K562 (cell line): ENCODE results near the gene MRM3. TPM values are rescaled to one million over a fixed set of nuclear protein-coding genes. Genes with fewer than 3 reads are reported as not detected.

Experiments used
- ATAC-seq: fragments of 200-7000 bp; cut with Tn5 transposase; 3 replicates; pipeline ENCODE4 v1.9.1; 2020; ENCODE audit warnings: moderate library complexity
- BruUV-seq: library from RNA; stranded (reverse); fragments of 400-500 nt; replicated peaks from 2 replicates; lab custom pipeline; 2021; lab: Mats Ljungman, UMichigan
- CTCF ChIA-PET: fragments of 300-600 bp; formaldehyde crosslinking; extraction: SDS; loops from one replicate; lab custom pipeline; 2021; ENCODE audit warnings: low intra/inter-chr PET ratio; lab: Yijun Ruan, JAX
- POLR2A ChIA-PET: fragments of 300-600, 350-650 bp; sonication (Branson Sonifier 250); formaldehyde crosslinking; extraction: SDS; loops from one replicate; lab custom pipeline; 2021; ENCODE audit warnings: antibody characterized with exemption, inconsistent platforms; lab: Yijun Ruan, JAX
- DNase-seq, 4 experiments: peaks; one replicate each; pipeline versions ENCODE4 v3.0.0 to v3.0.0-alpha.2; 2011 to 2018; ENCODE audit warnings: low spot score in 3 of 4, mixed read lengths in 3 of 4; ENCODE audit errors: extremely low read depth in 1 of 4
- FAIRE-seq: peaks from 2 replicates; lab custom pipeline; 2011; peaks lifted over from hg19 to GRCh38; lab: Jason Lieb, UNC
- H2AFZ ChIP-seq: 2 replicates; pipeline ENCODE4 v1.6.0; 2011; ENCODE audit warnings: low read depth, low read length, control low read depth, inconsistent platforms
- H3K27ac ChIP-seq: fragments of 200-600 bp; 3 replicates; pipeline ENCODE4 v1.8.0; 2011; ENCODE audit warnings: low read depth, mild to moderate bottlenecking, control low read depth, inconsistent platforms, low read length, moderate library complexity, mixed read lengths; ENCODE audit errors: extremely low read depth
- H3K27me3 ChIP-seq, 2 experiments: fragments of 300-600 bp in 1 of 2; 2 replicates in 1 of 2; 3 replicates in 1 of 2; pipeline versions ENCODE4 v1.6.0 to v1.8.0; 2011; ENCODE audit warnings: inconsistent platforms in 2 of 2, low read length in 2 of 2, mild to moderate bottlenecking in 1 of 2, mixed read lengths in 1 of 2, moderate library complexity in 1 of 2; ENCODE audit not compliant: control insufficient read depth in 2 of 2, insufficient read depth in 2 of 2
- H3K36me3 ChIP-seq: fragments of 300-600 bp; 3 replicates; pipeline ENCODE4 v1.8.0; 2011; ENCODE audit warnings: mild to moderate bottlenecking, low read length, inconsistent platforms; ENCODE audit not compliant: control insufficient read depth, insufficient read depth
- H3K4me1 ChIP-seq, 2 experiments: fragments of 200-600 bp in 1 of 2; replicated peaks in 1 of 2; 2 replicates in 1 of 2; 3 replicates in 1 of 2; pipeline versions ENCODE4 v1.5.1 to v1.8.0; 2011; ENCODE audit warnings: inconsistent platforms in 2 of 2, low read length in 2 of 2, mild to moderate bottlenecking in 1 of 2, mixed read lengths in 1 of 2, moderate library complexity in 1 of 2; ENCODE audit not compliant: control insufficient read depth in 2 of 2, insufficient read depth in 2 of 2
- H3K4me2 ChIP-seq: 2 replicates; pipeline ENCODE4 v1.6.1; 2011; ENCODE audit warnings: low read length, control low read depth, inconsistent platforms, mixed read lengths; ENCODE audit not compliant: insufficient read depth
- H3K4me3 ChIP-seq: fragments of 200-600 bp; sonication (generic), shearing (Covaris generic); 2 replicates; pipeline ENCODE4 v1.5.1; 2016; ENCODE audit warnings: control low read depth, inconsistent platforms
- H3K79me2 ChIP-seq: fragments of 200-600 bp; 3 replicates; pipeline ENCODE4 v1.8.0; 2011; ENCODE audit warnings: low read length, inconsistent platforms; ENCODE audit not compliant: control insufficient read depth, insufficient read depth
- H3K9ac ChIP-seq, 2 experiments: 2 replicates each; pipeline versions ENCODE4 v1.6.0 to v1.6.1; 2011; ENCODE audit warnings: low read depth in 2 of 2, low read length in 2 of 2, control low read depth in 1 of 2, inconsistent platforms in 1 of 2, mild to moderate bottlenecking in 1 of 2, mixed read lengths in 1 of 2; ENCODE audit not compliant: insufficient read depth in 1 of 2
- H3K9me1 ChIP-seq: one replicate; pipeline ENCODE4 v1.6.0; 2011; ENCODE audit warnings: inconsistent platforms, mild to moderate bottlenecking, low read length, moderate library complexity; ENCODE audit not compliant: control insufficient read depth, insufficient read depth
- H3K9me3 ChIP-seq: replicated peaks from 2 replicates; pipeline ENCODE4 v1.5.1; 2011; ENCODE audit warnings: low read depth, low read length, inconsistent platforms; ENCODE audit not compliant: control insufficient read depth, insufficient read depth
- H4K20me1 ChIP-seq: replicated peaks from 2 replicates; pipeline ENCODE4 v1.6.1; 2011; ENCODE audit warnings: low read length, inconsistent platforms, mixed read lengths; ENCODE audit not compliant: control insufficient read depth, insufficient read depth
- EP400 ChIP-seq: fragments of 450-650 bp; IDR thresholded peaks from 2 replicates; pipeline ENCODE4 v1.6.1; 2017; ENCODE audit warnings: antibody characterized with exemption, mild to moderate bottlenecking, moderate library complexity
- ETV5 ChIP-seq: sonication (generic); formaldehyde crosslinking; IDR thresholded peaks from 2 replicates; pipeline ENCODE4 v1.4.0; 2020; ENCODE audit warnings: low read depth, mild to moderate bottlenecking, missing genetic modification reagents
- FOXA3 ChIP-seq, 2 experiments: fragments of 450-650 bp in 1 of 2; sonication (generic) in 1 of 2; formaldehyde crosslinking; IDR thresholded peaks in 1 of 2; conservative IDR thresholded peaks in 1 of 2; 2 replicates each; pipeline versions ENCODE4 v1.4.0 to v1.8.0; 2020 to 2022; ENCODE audit warnings: mild to moderate bottlenecking in 2 of 2, missing genetic modification reagents in 1 of 2
- MYC ChIP-seq, 2 experiments: fragments of 250-450 bp in 1 of 2; sonication (Bioruptor Pico) in 1 of 2; IDR thresholded peaks; 2 replicates each; pipeline versions ENCODE4 v1.5.1 to v1.6.1; 2012 to 2021; ENCODE audit warnings: low read depth in 2 of 2, borderline replicate concordance in 1 of 2, improper control_type of control experiment in 1 of 2, low read length in 1 of 2, mild to moderate bottlenecking in 1 of 2, moderate library complexity in 1 of 2
- STAT5B ChIP-seq: fragments of 250-450 bp; sonication (Bioruptor Pico); IDR thresholded peaks from 2 replicates; pipeline ENCODE4 v1.8.0; 2021; ENCODE audit warnings: mild to moderate bottlenecking, inconsistent platforms
- XRCC4 ChIP-seq: IDR thresholded peaks from one replicate; pipeline ENCODE4 v1.6.1; 2011; ENCODE audit not compliant: insufficient read depth, insufficient read length; ENCODE audit errors: extremely low read depth
- ZBTB17 ChIP-seq: fragments of 450-650 bp; formaldehyde crosslinking; IDR thresholded peaks from 2 replicates; pipeline ENCODE4 v1.4.0; 2020; ENCODE audit warnings: mild to moderate bottlenecking
- WGBS: fragments of 100-300 bp; shearing (Covaris generic); methylation state at CpG from one replicate; pipeline ENCODE4 v1.1.6; 2016; ENCODE audit warnings: low coverage, mixed read lengths; ENCODE audit not compliant: insufficient coverage; ENCODE audit errors: missing lambda C conversion rate; 5-methylcytosine and 5-hydroxymethylcytosine counted together
- in situ Hi-C: fragments of 300-500 bp; cut with MboI; formaldehyde crosslinking; loops from 4 replicates; pipeline ENCODE4 v1.15.0; 2018; ENCODE audit warnings: inconsistent platforms, mixed read lengths
- intact Hi-C: fragments of 100-400 bp; cut with micrococcal nuclease; formaldehyde crosslinking; loops from 2 replicates; pipeline ENCODE4 v1.14.2; 2022
- polyA plus RNA-seq, 8 experiments: library from polyadenylated mRNA; depleted of rRNA in 4 of 8; stranded (reverse) in 5 of 8; unstranded in 3 of 8; fragments of >200 nt; fragmentation: Nextera tagmentation in 2 of 8; fragmentation: Illumina TruSeq in 1 of 8; extraction: Ambion mirVana in 2 of 8; extraction: Trizol in 1 of 8; gene quantifications; 2 replicates each; pipeline versions ENCODE4 v1.2.1 to v1.2.3, GENCODE V29; 2011 to 2014; ENCODE audit warnings: inconsistent platforms in 1 of 8, missing spikeins in 1 of 8
- total RNA-seq, 7 experiments: library from RNA; depleted of rRNA in 6 of 7; stranded (reverse); fragments of >200 nt in 6 of 7; fragmentation: Illumina TruSeq in 2 of 7; extraction: Trizol in 2 of 7; gene quantifications; 2 replicates each; pipeline versions ENCODE4 v1.2.1 to v1.2.3, GENCODE V29; 2011 to 2021; ENCODE audit warnings: low replicate concordance in 1 of 7
- TF ChIP-seq, protein P1 (sequence below): fragments of 200-600 bp; sonication (generic); IDR thresholded peaks from one replicate; pipeline ENCODE4 v1.6.1; 2012; ENCODE audit warnings: mild to moderate bottlenecking, low read depth, low read length, inconsistent platforms
- TF ChIP-seq, protein P2 (sequence below): fragments of 450-650 bp; IDR thresholded peaks from 2 replicates; pipeline ENCODE4 v1.6.1; 2017; ENCODE audit warnings: antibody characterized with exemption

MRM3 gene
- total and polyA plus RNA-seq, 9 of the 15 experiments (the other 6 are each of a cell fraction or from before 2014, with no cell fraction given), result 2.4 to 24.8 (median 18.3) TPM

DNA sequence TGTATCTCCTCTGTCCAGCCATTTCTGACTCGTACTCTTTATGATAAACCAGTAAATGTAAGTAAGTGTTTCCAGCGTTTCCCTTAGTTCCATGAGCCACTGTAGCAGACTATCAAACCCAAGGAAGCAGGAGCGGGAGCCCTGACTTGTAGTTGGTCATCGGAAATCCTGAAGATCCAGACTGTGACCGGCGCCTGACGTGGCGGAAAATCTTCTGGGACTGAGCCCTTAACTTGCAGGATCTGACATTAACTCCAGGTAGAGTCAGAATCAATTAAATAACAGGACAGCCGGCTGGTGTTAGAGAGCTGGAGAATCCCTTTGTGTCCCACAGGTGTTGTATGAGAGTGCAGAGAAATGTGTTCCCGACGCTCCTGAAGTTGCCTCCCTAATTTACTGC, 4.1 kb upstream of the MRM3 start:
- H3K36me3 ChIP-seq, result peaks cover 62% of the 10 kb centered on the region
- FAIRE-seq (no peak), ATAC-seq (no peak), DNase-seq (no peak)
- no peak overlapping the region for H3K4me3 ChIP-seq
- H3K27me3 ChIP-seq, result no peaks in the 10 kb centered on the region
- ChIA-PET CTCF (no interaction called here), POLR2A (interaction anchor here (2.1 kb wide), 1 partner anchor 14 kb away, joined by 4 read pairs; no protein-coding TSS in a partner anchor)
- H3K4me2 ChIP-seq, result no peak overlapping the region
- WGBS, result 93% methylated on average over 11 of the region's 11 CpGs
- no peaks in the 10 kb centered on the region for H4K20me1 ChIP-seq
- H3K9me3 ChIP-seq, result no peaks in the 10 kb centered on the region
- intact Hi-C loops (no loop called here), in situ Hi-C loops (no loop called here)
- H2AFZ ChIP-seq, result no peak overlapping the region
- H3K9me1 ChIP-seq, result no peaks in the 10 kb centered on the region
- no peak overlapping the region for H3K9ac ChIP-seq
- H3K27ac ChIP-seq, result no peak overlapping the region
- peaks cover 0 to under 1% of the 10 kb centered on the region in 2 experiments; a peak in 1 of 5 replicates for H3K4me1 ChIP-seq
- H3K79me2 ChIP-seq, result peaks cover 35% of the 10 kb centered on the region
- no TSS peak for BruUV-seq
- TF ChIP-seq ETV5 (CRISPR knock-in tag) (no peak), XRCC4 (no peak), EP400 (no peak), STAT5B (no peak), MYC (IDR thresholded peaks at IDR 0.05; ENCODE audit: low read depth, low read length) (no peak), MYC (CRISPR knock-in tag; IDR thresholded peaks at IDR 0.05; ENCODE audit: borderline replicate concordance, low read depth) (no peak), FOXA3 (CRISPR knock-in tag; conservative IDR thresholded peaks at IDR 0.05 in 1 of 2, IDR thresholded peaks at IDR 0.05 in 1 of 2) (no peak), ZBTB17 (CRISPR knock-in tag) (no peak)
- TF ChIP-seq, protein P1, sequence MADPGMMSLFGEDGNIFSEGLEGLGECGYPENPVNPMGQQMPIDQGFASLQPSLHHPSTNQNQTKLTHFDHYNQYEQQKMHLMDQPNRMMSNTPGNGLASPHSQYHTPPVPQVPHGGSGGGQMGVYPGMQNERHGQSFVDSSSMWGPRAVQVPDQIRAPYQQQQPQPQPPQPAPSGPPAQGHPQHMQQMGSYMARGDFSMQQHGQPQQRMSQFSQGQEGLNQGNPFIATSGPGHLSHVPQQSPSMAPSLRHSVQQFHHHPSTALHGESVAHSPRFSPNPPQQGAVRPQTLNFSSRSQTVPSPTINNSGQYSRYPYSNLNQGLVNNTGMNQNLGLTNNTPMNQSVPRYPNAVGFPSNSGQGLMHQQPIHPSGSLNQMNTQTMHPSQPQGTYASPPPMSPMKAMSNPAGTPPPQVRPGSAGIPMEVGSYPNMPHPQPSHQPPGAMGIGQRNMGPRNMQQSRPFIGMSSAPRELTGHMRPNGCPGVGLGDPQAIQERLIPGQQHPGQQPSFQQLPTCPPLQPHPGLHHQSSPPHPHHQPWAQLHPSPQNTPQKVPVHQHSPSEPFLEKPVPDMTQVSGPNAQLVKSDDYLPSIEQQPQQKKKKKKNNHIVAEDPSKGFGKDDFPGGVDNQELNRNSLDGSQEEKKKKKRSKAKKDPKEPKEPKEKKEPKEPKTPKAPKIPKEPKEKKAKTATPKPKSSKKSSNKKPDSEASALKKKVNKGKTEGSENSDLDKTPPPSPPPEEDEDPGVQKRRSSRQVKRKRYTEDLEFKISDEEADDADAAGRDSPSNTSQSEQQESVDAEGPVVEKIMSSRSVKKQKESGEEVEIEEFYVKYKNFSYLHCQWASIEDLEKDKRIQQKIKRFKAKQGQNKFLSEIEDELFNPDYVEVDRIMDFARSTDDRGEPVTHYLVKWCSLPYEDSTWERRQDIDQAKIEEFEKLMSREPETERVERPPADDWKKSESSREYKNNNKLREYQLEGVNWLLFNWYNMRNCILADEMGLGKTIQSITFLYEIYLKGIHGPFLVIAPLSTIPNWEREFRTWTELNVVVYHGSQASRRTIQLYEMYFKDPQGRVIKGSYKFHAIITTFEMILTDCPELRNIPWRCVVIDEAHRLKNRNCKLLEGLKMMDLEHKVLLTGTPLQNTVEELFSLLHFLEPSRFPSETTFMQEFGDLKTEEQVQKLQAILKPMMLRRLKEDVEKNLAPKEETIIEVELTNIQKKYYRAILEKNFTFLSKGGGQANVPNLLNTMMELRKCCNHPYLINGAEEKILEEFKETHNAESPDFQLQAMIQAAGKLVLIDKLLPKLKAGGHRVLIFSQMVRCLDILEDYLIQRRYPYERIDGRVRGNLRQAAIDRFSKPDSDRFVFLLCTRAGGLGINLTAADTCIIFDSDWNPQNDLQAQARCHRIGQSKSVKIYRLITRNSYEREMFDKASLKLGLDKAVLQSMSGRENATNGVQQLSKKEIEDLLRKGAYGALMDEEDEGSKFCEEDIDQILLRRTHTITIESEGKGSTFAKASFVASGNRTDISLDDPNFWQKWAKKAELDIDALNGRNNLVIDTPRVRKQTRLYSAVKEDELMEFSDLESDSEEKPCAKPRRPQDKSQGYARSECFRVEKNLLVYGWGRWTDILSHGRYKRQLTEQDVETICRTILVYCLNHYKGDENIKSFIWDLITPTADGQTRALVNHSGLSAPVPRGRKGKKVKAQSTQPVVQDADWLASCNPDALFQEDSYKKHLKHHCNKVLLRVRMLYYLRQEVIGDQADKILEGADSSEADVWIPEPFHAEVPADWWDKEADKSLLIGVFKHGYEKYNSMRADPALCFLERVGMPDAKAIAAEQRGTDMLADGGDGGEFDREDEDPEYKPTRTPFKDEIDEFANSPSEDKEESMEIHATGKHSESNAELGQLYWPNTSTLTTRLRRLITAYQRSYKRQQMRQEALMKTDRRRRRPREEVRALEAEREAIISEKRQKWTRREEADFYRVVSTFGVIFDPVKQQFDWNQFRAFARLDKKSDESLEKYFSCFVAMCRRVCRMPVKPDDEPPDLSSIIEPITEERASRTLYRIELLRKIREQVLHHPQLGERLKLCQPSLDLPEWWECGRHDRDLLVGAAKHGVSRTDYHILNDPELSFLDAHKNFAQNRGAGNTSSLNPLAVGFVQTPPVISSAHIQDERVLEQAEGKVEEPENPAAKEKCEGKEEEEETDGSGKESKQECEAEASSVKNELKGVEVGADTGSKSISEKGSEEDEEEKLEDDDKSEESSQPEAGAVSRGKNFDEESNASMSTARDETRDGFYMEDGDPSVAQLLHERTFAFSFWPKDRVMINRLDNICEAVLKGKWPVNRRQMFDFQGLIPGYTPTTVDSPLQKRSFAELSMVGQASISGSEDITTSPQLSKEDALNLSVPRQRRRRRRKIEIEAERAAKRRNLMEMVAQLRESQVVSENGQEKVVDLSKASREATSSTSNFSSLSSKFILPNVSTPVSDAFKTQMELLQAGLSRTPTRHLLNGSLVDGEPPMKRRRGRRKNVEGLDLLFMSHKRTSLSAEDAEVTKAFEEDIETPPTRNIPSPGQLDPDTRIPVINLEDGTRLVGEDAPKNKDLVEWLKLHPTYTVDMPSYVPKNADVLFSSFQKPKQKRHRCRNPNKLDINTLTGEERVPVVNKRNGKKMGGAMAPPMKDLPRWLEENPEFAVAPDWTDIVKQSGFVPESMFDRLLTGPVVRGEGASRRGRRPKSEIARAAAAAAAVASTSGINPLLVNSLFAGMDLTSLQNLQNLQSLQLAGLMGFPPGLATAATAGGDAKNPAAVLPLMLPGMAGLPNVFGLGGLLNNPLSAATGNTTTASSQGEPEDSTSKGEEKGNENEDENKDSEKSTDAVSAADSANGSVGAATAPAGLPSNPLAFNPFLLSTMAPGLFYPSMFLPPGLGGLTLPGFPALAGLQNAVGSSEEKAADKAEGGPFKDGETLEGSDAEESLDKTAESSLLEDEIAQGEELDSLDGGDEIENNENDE, result no peak
- TF ChIP-seq, protein P2, sequence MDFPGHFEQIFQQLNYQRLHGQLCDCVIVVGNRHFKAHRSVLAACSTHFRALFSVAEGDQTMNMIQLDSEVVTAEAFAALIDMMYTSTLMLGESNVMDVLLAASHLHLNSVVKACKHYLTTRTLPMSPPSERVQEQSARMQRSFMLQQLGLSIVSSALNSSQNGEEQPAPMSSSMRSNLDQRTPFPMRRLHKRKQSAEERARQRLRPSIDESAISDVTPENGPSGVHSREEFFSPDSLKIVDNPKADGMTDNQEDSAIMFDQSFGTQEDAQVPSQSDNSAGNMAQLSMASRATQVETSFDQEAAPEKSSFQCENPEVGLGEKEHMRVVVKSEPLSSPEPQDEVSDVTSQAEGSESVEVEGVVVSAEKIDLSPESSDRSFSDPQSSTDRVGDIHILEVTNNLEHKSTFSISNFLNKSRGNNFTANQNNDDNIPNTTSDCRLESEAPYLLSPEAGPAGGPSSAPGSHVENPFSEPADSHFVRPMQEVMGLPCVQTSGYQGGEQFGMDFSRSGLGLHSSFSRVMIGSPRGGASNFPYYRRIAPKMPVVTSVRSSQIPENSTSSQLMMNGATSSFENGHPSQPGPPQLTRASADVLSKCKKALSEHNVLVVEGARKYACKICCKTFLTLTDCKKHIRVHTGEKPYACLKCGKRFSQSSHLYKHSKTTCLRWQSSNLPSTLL, result no peak
